ENCODE results near the gene POLE4.

DNA sequence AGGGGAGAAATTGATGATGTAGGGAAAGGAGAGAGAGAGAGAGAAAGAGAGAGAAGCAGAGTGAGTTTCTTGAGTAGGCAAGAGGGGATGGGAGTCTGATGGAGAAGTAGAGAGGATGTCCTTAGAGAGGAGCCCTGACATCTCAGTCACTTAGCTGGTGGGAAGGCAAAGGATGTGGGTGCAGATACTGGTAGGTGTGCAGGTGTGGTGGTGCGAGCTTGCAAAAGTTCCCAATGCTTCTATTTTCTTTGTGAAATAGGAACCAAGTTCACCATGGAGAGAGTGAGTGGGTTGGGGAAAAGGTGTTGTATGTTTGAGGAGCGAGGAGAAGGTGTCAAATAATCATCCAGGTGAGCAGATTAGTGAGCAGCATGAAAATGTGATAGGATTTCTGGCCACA, 26.5 kb upstream of the POLE4 start:
- TF ChIP-seq, protein P1, sequence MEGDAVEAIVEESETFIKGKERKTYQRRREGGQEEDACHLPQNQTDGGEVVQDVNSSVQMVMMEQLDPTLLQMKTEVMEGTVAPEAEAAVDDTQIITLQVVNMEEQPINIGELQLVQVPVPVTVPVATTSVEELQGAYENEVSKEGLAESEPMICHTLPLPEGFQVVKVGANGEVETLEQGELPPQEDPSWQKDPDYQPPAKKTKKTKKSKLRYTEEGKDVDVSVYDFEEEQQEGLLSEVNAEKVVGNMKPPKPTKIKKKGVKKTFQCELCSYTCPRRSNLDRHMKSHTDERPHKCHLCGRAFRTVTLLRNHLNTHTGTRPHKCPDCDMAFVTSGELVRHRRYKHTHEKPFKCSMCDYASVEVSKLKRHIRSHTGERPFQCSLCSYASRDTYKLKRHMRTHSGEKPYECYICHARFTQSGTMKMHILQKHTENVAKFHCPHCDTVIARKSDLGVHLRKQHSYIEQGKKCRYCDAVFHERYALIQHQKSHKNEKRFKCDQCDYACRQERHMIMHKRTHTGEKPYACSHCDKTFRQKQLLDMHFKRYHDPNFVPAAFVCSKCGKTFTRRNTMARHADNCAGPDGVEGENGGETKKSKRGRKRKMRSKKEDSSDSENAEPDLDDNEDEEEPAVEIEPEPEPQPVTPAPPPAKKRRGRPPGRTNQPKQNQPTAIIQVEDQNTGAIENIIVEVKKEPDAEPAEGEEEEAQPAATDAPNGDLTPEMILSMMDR (IDR thresholded peaks at IDR 0.05), result no peak
- TF ChIP-seq POLR2A (IDR thresholded peaks at IDR 0.05; ENCODE audit: low read depth) (no peak), POLR2AphosphoS5 (IDR thresholded peaks at IDR 0.05) (no peak), EP300 (IDR thresholded peaks at IDR 0.05) (no peak)
